ENCODE results near the gene RPS6KB2. TPM values are rescaled to one million over a fixed set of nuclear protein-coding genes. Genes with fewer than 3 reads are reported as not detected.

The RPS6KB2 gene
- total and polyA plus RNA-seq, 2 donors (not counting 3 experiments of a cell fraction or from before 2014, with no cell fraction given): 53.8 to 60.0 TPM

DNA sequence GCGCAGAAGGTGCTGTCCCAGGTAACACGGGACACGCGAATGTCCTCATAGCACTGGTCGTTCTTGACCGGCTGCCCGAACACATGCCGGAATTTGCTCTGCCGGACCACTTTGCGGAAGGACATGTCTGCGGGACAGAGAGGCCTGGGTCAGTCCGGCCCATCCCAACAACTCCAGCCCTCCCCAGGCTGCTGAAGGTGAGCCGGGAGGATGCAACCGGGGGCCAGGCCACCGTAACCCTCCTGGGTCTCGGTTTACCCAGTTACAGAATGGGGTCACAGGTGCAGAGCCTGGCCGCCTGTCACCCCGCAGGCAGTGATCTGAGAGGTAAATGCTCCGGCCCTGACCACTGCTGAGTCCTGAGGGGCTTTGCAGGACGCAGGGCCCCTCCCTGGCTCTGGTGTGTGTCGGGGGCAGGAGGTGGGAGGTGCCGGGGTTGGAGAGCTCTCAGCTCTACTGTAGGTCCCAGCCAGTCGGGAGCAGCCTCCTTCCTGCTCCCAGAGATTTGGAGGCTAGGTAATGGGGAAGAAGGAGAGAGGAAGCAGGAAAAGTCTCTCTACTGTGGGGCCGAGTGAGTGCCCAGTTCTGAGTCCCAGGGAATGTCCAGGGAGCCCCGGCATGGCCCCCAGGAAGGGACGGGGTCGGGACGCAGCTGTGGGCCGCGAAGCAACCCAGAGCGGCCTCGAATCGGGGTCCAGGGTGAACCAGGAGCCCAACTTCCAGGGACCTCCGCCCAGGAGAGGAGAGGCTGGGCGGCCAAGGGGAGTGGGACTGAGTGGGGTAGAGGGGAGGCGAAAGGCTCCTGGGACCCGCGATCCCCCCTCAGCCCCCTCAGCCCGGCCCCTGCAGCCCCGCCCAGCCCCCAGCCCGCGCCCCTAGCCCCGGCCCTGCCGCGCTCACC is 14.5 kb downstream of the RPS6KB2 start:
- no peaks in the 10 kb centered on the region for H3K27me3 ChIP-seq (ENCODE audit: control insufficient read depth in 2 of 2, insufficient read depth in 2 of 2, low read length in 2 of 2)
- peaks cover 11% of the 10 kb centered on the region for H3K79me2 ChIP-seq (ENCODE audit: control insufficient read depth, insufficient read depth, low read length)
- TSS peak; percentile 33 for BruUV-seq (replicated peaks)
- dilution Hi-C loops (cut with MboI; ENCODE audit: extremely low pct_ligation_motif_present, low sequenced_read_pairs): no loop called here
- FAIRE-seq: peak; percentile 21
- no peaks in the 10 kb centered on the region for H4K20me1 ChIP-seq (replicated peaks; ENCODE audit: control insufficient read depth, extremely low read depth, insufficient read depth, low read length)
- intact Hi-C loops (cut with micrococcal nuclease): loop anchor here (1.0 to 2.0 kb wide), 5 partner anchors 14 to 62 kb away; partner anchors contain the start of genes AIP, PITPNM1 and RPS6KB2
- H2AFZ ChIP-seq (ENCODE audit: low read depth, low read length): no peak overlapping the region
- H3K9ac ChIP-seq (replicated peaks; ENCODE audit: extremely low read depth, insufficient read depth, low read length): peak overlapping the region; percentile 89
- peak overlapping the region; percentile 72 to 90 (median 77) for H3K4me3 ChIP-seq (replicated peaks in 1 of 3; ENCODE audit: insufficient read depth in 1 of 3, low read depth in 1 of 3, low read length in 3 of 3)
- no peaks in the 10 kb centered on the region for H3K9me3 ChIP-seq (replicated peaks; ENCODE audit: control insufficient read depth, insufficient read depth, low read length)
- H3K36me3 ChIP-seq (ENCODE audit: control insufficient read depth in 2 of 2, extremely low read depth in 1 of 2, insufficient read depth in 2 of 2, low read length in 2 of 2): peaks cover 0 to 19% of the 10 kb centered on the region in 2 experiments
- no peak for TF ChIP-seq FOS (IDR thresholded peaks at IDR 0.05; ENCODE audit: borderline replicate concordance, insufficient read depth, low read length)
- no peak for TF ChIP-seq MAX (IDR thresholded peaks at IDR 0.05; ENCODE audit: insufficient read depth, insufficient read length)
- TF ChIP-seq MYC (IDR thresholded peaks at IDR 0.05; ENCODE audit: low read depth, low read length): no peak
- no peak for TF ChIP-seq POLR2A (IDR thresholded peaks at IDR 0.05; ENCODE audit: low read depth, low read length)
- TF ChIP-seq POLR2AphosphoS5 (IDR thresholded peaks at IDR 0.05; ENCODE audit: insufficient read depth, low read depth, low read length): no peak
- TF ChIP-seq, protein P1, sequence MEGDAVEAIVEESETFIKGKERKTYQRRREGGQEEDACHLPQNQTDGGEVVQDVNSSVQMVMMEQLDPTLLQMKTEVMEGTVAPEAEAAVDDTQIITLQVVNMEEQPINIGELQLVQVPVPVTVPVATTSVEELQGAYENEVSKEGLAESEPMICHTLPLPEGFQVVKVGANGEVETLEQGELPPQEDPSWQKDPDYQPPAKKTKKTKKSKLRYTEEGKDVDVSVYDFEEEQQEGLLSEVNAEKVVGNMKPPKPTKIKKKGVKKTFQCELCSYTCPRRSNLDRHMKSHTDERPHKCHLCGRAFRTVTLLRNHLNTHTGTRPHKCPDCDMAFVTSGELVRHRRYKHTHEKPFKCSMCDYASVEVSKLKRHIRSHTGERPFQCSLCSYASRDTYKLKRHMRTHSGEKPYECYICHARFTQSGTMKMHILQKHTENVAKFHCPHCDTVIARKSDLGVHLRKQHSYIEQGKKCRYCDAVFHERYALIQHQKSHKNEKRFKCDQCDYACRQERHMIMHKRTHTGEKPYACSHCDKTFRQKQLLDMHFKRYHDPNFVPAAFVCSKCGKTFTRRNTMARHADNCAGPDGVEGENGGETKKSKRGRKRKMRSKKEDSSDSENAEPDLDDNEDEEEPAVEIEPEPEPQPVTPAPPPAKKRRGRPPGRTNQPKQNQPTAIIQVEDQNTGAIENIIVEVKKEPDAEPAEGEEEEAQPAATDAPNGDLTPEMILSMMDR (IDR thresholded peaks at IDR 0.05; ENCODE audit: extremely low read depth in 1 of 2, insufficient read depth in 1 of 2, low read depth in 1 of 2, low read length in 2 of 2): no peak
- TF ChIP-seq GATA2 (IDR thresholded peaks at IDR 0.05; ENCODE audit: insufficient read depth, insufficient read length, low read depth, low read length): no peak
- no peak for TF ChIP-seq EZH2 (IDR thresholded peaks at IDR 0.05; ENCODE audit: borderline replicate concordance, low read depth, low read length, severe bottlenecking)
- no peak for TF ChIP-seq JUN (IDR thresholded peaks at IDR 0.05; ENCODE audit: borderline replicate concordance, insufficient read depth, insufficient read length, low read depth)
- no peak for DNase-seq (ENCODE audit: low read depth, low spot score)
- H3K27ac ChIP-seq (ENCODE audit: insufficient read depth, low read depth, low read length): peak overlapping the region; percentile 72
- H3K9me1 ChIP-seq (replicated peaks; ENCODE audit: control insufficient read depth, extremely low read depth, insufficient read depth, low read length): no peaks in the 10 kb centered on the region
- H3K4me2 ChIP-seq (ENCODE audit: insufficient read depth, low read length): peak overlapping the region; percentile 83
- peaks cover 6% of the 10 kb centered on the region for H3K4me1 ChIP-seq (ENCODE audit: control insufficient read depth, extremely low read depth, insufficient read depth, low read length)
- ChIA-PET CTCF (interaction anchor here (0.7 to 1.2 kb wide), 2 partner anchors 9 to 41 kb away, joined by 4 read pairs; partner anchors contain the start of gene PPP1CA), POLR2A (interaction anchor here (0.6 kb wide), 1 partner anchor 57 kb away, joined by 3 read pairs; no protein-coding TSS in a partner anchor)

Measured in endothelial cell of umbilical vein (primary cell).